C4-2B (cell line): ENCODE measurements around the gene SLC25A21.

Experiments
- ZFX ChIP-seq: fragments of 450-650 bp; IDR thresholded peaks from 2 replicates; pipeline ENCODE4 v1.6.1; 2017
- TF ChIP-seq, protein P1 (sequence below): fragments of 450-650 bp; conservative IDR thresholded peaks from 2 replicates; pipeline ENCODE4 v1.5.1; 2017; ENCODE audit warnings: mild to moderate bottlenecking

DNA sequence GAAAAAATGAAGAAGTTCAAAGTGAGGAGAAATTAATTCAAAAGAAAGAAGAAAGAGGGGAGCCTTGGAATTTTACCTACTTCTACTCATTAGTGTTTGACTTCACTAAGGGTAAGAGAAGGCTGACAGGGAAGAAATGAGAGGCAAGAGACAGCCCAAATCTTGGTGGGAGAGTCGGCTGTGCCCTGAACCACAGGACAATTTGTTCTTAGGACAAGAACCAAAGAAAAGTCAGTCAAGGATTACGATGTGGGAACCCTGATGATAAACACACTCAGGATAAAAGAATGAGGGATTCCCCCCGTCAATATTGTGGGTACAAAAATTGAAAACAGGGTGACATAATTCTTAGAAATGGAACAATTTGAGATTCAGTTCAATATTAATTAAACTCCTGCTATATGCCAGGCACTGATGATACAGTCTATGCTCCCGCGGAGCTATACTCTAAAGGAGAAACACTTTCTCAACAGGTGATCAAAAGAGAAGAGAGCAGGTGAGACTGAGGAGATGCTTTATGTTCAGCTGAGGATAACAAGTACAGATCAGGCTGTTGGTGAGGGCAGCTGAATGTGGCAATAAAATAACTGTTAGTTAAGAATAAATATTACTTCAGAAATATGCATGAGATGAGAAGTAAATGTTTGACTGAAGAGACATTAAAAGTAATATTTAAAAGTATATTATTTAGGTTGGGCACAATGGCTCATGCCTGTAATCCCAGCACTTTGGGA is 175.4 kb downstream of the SLC25A21 start:
- TF ChIP-seq, protein P1, sequence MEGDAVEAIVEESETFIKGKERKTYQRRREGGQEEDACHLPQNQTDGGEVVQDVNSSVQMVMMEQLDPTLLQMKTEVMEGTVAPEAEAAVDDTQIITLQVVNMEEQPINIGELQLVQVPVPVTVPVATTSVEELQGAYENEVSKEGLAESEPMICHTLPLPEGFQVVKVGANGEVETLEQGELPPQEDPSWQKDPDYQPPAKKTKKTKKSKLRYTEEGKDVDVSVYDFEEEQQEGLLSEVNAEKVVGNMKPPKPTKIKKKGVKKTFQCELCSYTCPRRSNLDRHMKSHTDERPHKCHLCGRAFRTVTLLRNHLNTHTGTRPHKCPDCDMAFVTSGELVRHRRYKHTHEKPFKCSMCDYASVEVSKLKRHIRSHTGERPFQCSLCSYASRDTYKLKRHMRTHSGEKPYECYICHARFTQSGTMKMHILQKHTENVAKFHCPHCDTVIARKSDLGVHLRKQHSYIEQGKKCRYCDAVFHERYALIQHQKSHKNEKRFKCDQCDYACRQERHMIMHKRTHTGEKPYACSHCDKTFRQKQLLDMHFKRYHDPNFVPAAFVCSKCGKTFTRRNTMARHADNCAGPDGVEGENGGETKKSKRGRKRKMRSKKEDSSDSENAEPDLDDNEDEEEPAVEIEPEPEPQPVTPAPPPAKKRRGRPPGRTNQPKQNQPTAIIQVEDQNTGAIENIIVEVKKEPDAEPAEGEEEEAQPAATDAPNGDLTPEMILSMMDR = no peak
- no peak for TF ChIP-seq ZFX
